Kidney (tissue), 14 donors: ENCODE results near the gene PPL. TPM values are rescaled to one million over a fixed set of nuclear protein-coding genes. Genes with fewer than 3 reads are reported as not detected.

Experiments used
- DNase-seq, 5 donors: peaks; one replicate each; pipeline ENCODE4 v3.0.0-alpha.2; 2013 to 2020
- FAIRE-seq: peaks from 2 replicates; lab custom pipeline; 2012; peaks lifted over from hg19 to GRCh38; lab: Jason Lieb, UNC
- H3K27ac ChIP-seq, 2 donors: one replicate each; pipeline ENCODE4 v1.7.0; 2013; ENCODE audit warnings: low read depth in 2 of 2, low read length in 2 of 2, inconsistent platforms in 1 of 2
- H3K27me3 ChIP-seq: one replicate; pipeline ENCODE4 v1.7.1; 2013; ENCODE audit warnings: low read length, inconsistent platforms; ENCODE audit not compliant: control insufficient read depth, insufficient read depth
- H3K36me3 ChIP-seq, 3 donors: one replicate each; pipeline versions ENCODE4 v1.7.0 to v1.7.1; 2013; ENCODE audit warnings: low read length in 3 of 3, control low read depth in 1 of 3, inconsistent platforms in 1 of 3; ENCODE audit not compliant: insufficient read depth in 3 of 3, control insufficient read depth in 2 of 3
- H3K4me1 ChIP-seq, 3 donors: one replicate each; pipeline versions ENCODE4 v1.7.0 to v1.7.1; 2013; ENCODE audit warnings: low read length in 3 of 3, inconsistent platforms in 1 of 3, low read depth in 1 of 3; ENCODE audit not compliant: control insufficient read depth in 2 of 3, insufficient read depth in 2 of 3
- H3K4me3 ChIP-seq, 3 donors: one replicate each; pipeline versions ENCODE4 v1.7.0 to v1.8.1; 2013; ENCODE audit warnings: low read length in 3 of 3, control low read depth in 1 of 3, inconsistent platforms in 1 of 3
- H3K9ac ChIP-seq, 3 donors: one replicate each; pipeline versions ENCODE4 v1.7.0 to v1.7.1; 2013; ENCODE audit warnings: low read length in 3 of 3, control low read depth in 1 of 3, inconsistent platforms in 1 of 3
- H3K9me3 ChIP-seq, 3 donors: one replicate each; pipeline versions ENCODE4 v1.7.0 to v1.7.1; 2013; ENCODE audit warnings: low read length in 3 of 3, control low read depth in 1 of 3, inconsistent platforms in 1 of 3; ENCODE audit not compliant: control insufficient read depth in 2 of 3, insufficient read depth in 1 of 3
- CTCF ChIP-seq: IDR thresholded peaks from 3 replicates; pipeline ENCODE4 v1.5.1; 2012; ENCODE audit warnings: mild to moderate bottlenecking, moderate library complexity, borderline replicate concordance; ENCODE audit not compliant: insufficient read depth; ENCODE audit errors: extremely low read depth
- intact Hi-C: fragments of 100-400 bp; cut with DNase I; formaldehyde crosslinking; loops from one replicate; pipeline ENCODE4 v1.11.1; 2022
- polyA plus RNA-seq: library from polyadenylated mRNA; stranded (reverse); fragments of 350-450 nt; fragmentation: Illumina TruSeq; extraction: RNeasy Lipid Tissue Mini Kit (QIAGEN cat#74804); gene quantifications from one replicate; pipeline ENCODE4 v1.2.3, GENCODE V29; 2014; ENCODE audit warnings: low read depth, low replicate concordance; ENCODE audit not compliant: insufficient read depth
- total RNA-seq: library from RNA; stranded (reverse); fragmentation: NEBNext Ultra II Directional; extraction: Animal tissue kit (Norgen Biotek cat#: 25700); gene quantifications from one replicate; pipeline ENCODE4 v1.2.1, GENCODE V29; 2021
- donor health status: control.
- donor health status: control.
- donor health status: control.
- donor health status: control.
- donor health status: control.
- donor health status: DM: yes; HTN: yes; CAD: no.
- donor health status: Normal renal cell carcinoma (clear cell type).

Gene PPL
- total and polyA plus RNA-seq, 2 donors from 2014 or later, result 7.7 to 78.4 TPM

- DNase-seq (no peak), FAIRE-seq (no peak)
- TF ChIP-seq CTCF, result no peak
- Histone ChIP-seq H3K27me3 (no peaks in the 10 kb centered on the region), H3K4me1 (peaks cover 0 to 5% (median 0%) of the 10 kb centered on the region in 3 donors), H3K36me3 (no peaks in the 10 kb centered on the region), H3K4me3 (no peak overlapping the region), H3K27ac (no peak overlapping the region), H3K9ac (no peak overlapping the region), H3K9me3 (no peaks in the 10 kb centered on the region)
- intact Hi-C loops, result no loop called here
Measured at GRCh38 chr16:4908854-4909401, 28.0 kb downstream of the PPL start.

GRCh38 chr16:4904942-4905615, 31.9 kb downstream of the PPL start:
- H3K9ac ChIP-seq, result no peak overlapping the region
- H3K27ac ChIP-seq, result no peak overlapping the region
- TF ChIP-seq CTCF, result no peak
- no peaks in the 10 kb centered on the region for H3K27me3 ChIP-seq
- FAIRE-seq (no peak), DNase-seq (no peak)
- intact Hi-C loops, result no loop called here
- peaks cover 0 to 5% (median 0%) of the 10 kb centered on the region in 3 donors for H3K4me1 ChIP-seq
- no peaks in the 10 kb centered on the region for H3K36me3 ChIP-seq
- no peak overlapping the region for H3K4me3 ChIP-seq
- no peaks in the 10 kb centered on the region for H3K9me3 ChIP-seq

- no peak for TF ChIP-seq CTCF
- H3K9me3 ChIP-seq, result no peaks in the 10 kb centered on the region
- H3K36me3 ChIP-seq, result no peaks in the 10 kb centered on the region
- no peak for DNase-seq
- H3K4me1 ChIP-seq, result peaks cover 0 to 5% (median 0%) of the 10 kb centered on the region in 3 donors
- no peak overlapping the region for H3K27ac ChIP-seq
- no peaks in the 10 kb centered on the region for H3K27me3 ChIP-seq
- no peak overlapping the region for H3K9ac ChIP-seq
- no peak for FAIRE-seq
- intact Hi-C loops, result no loop called here
- no peak overlapping the region for H3K4me3 ChIP-seq
Measured at GRCh38 chr16:4904108-4904941, 32.6 kb downstream of the PPL start.
